ENCODE measurements around the gene HLCS.

The HLCS gene

GRCh38 chr21:36721817-36722216 lies 244.7 kb downstream of the HLCS start:
- no peak overlapping the region for H2AFZ ChIP-seq (ENCODE audit: low read depth)
- no peaks in the 10 kb centered on the region for H3K27me3 ChIP-seq (ENCODE audit: insufficient read depth, low read depth)

GRCh38 chr21:36719614-36720013 lies 246.9 kb downstream of the HLCS start:
- no peaks in the 10 kb centered on the region for H3K79me2 ChIP-seq (ENCODE audit: insufficient read depth, low read depth)
- no peaks in the 10 kb centered on the region for H4K20me1 ChIP-seq (ENCODE audit: insufficient read depth)
- H3K27ac ChIP-seq, result no peak overlapping the region
- H3K4me2 ChIP-seq, result no peak overlapping the region
- no peaks in the 10 kb centered on the region for H3K36me3 ChIP-seq (ENCODE audit: insufficient read depth)
- no peak for TF ChIP-seq CTCF (conservative IDR thresholded peaks at IDR 0.05; ENCODE audit: low read depth, low read length)
- H3K27me3 ChIP-seq (ENCODE audit: insufficient read depth, low read depth), result no peaks in the 10 kb centered on the region
- H3K4me1 ChIP-seq (ENCODE audit: low read depth, poor library complexity, severe bottlenecking), result no peaks in the 10 kb centered on the region
- no peak overlapping the region for H3K4me3 ChIP-seq (IDR thresholded peaks at IDR 0.05; ENCODE audit: insufficient read depth, low read depth, low read length)
- H2AFZ ChIP-seq (ENCODE audit: low read depth), result no peak overlapping the region
- no peak overlapping the region for H3K9ac ChIP-seq

More at GRCh38 chr21:36721817-36722216, 244.7 kb downstream of the HLCS start:
- no peak overlapping the region for H3K4me3 ChIP-seq (IDR thresholded peaks at IDR 0.05; ENCODE audit: insufficient read depth, low read depth, low read length)
- no peaks in the 10 kb centered on the region for H3K79me2 ChIP-seq (ENCODE audit: insufficient read depth, low read depth)
- H3K4me2 ChIP-seq, result no peak overlapping the region
- no peak overlapping the region for H3K9ac ChIP-seq
- H3K36me3 ChIP-seq (ENCODE audit: insufficient read depth), result no peaks in the 10 kb centered on the region
- no peaks in the 10 kb centered on the region for H3K4me1 ChIP-seq (ENCODE audit: low read depth, poor library complexity, severe bottlenecking)
- no peak overlapping the region for H3K27ac ChIP-seq
- H4K20me1 ChIP-seq (ENCODE audit: insufficient read depth), result no peaks in the 10 kb centered on the region
- TF ChIP-seq CTCF (conservative IDR thresholded peaks at IDR 0.05; ENCODE audit: low read depth, low read length), result no peak

- Histone ChIP-seq H3K4me3 (IDR thresholded peaks at IDR 0.05; ENCODE audit: insufficient read depth, low read depth, low read length) (no peak overlapping the region), H4K20me1 (ENCODE audit: insufficient read depth) (no peaks in the 10 kb centered on the region), H3K4me2 (no peak overlapping the region), H3K36me3 (ENCODE audit: insufficient read depth) (no peaks in the 10 kb centered on the region), H3K9ac (no peak overlapping the region), H3K4me1 (ENCODE audit: low read depth, poor library complexity, severe bottlenecking) (no peaks in the 10 kb centered on the region), H3K27me3 (ENCODE audit: insufficient read depth, low read depth) (no peaks in the 10 kb centered on the region), H2AFZ (ENCODE audit: low read depth) (no peak overlapping the region), H3K27ac (no peak overlapping the region), H3K79me2 (ENCODE audit: insufficient read depth, low read depth) (no peaks in the 10 kb centered on the region)
- no peak for TF ChIP-seq CTCF (conservative IDR thresholded peaks at IDR 0.05; ENCODE audit: low read depth, low read length)
Observed at GRCh38 chr21:36718951-36719501, 247.4 kb downstream of the HLCS start.

- H3K36me3 ChIP-seq (ENCODE audit: insufficient read depth), result no peaks in the 10 kb centered on the region
- H2AFZ ChIP-seq (ENCODE audit: low read depth), result no peak overlapping the region
- H3K4me3 ChIP-seq (IDR thresholded peaks at IDR 0.05; ENCODE audit: insufficient read depth, low read depth, low read length), result no peak overlapping the region
- H4K20me1 ChIP-seq (ENCODE audit: insufficient read depth), result no peaks in the 10 kb centered on the region
- no peak overlapping the region for H3K4me2 ChIP-seq
- no peaks in the 10 kb centered on the region for H3K27me3 ChIP-seq (ENCODE audit: insufficient read depth, low read depth)
- no peaks in the 10 kb centered on the region for H3K4me1 ChIP-seq (ENCODE audit: low read depth, poor library complexity, severe bottlenecking)
- H3K79me2 ChIP-seq (ENCODE audit: insufficient read depth, low read depth), result no peaks in the 10 kb centered on the region
- H3K27ac ChIP-seq, result no peak overlapping the region
- TF ChIP-seq CTCF (conservative IDR thresholded peaks at IDR 0.05; ENCODE audit: low read depth, low read length), result no peak
- no peak overlapping the region for H3K9ac ChIP-seq
Observed at GRCh38 chr21:36717976-36718375, 248.5 kb downstream of the HLCS start.
